CD4-positive, alpha-beta T cell treated with Interleukin-1 beta for 1 hour (primary cell): ENCODE results near the gene CRYGN.

Experiments
- DNase-seq, 2 donors: peaks; one replicate each; pipeline ENCODE4 v3.0.0-alpha.2; 2020 to 2022

Gene CRYGN

DNA sequence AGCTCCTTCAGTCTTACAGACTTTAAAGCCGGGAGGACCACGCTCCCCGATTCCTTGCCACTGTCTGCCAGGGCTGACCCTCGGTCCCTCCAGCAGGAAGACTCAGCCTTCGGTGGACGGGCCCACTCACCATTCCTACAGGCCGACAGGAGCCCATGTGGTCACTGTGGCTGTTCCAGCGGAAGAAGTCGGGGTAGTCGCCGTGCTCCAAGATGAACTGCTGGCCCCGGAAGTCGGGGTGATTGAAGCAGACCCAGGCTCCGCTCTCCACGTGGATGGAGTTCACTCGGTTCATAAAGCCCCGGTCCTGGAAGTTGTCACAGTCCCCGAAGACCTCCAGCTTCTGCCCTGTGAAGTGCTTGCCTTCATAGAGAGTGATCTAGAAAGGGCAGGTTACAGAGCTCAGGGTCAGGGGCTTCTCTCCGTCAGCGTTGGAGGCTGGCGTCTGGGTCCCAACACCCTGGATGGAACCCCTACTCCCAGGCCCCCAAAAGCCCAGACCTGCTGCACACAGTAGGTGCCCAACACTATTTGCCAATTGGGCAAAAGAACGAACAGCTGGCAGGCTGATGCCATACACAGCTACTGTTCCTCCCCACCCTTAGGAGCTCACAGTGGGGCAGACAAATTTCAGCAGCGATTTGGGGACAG is 1.9 kb downstream of the CRYGN start:
- DNase-seq = no peak

DNA sequence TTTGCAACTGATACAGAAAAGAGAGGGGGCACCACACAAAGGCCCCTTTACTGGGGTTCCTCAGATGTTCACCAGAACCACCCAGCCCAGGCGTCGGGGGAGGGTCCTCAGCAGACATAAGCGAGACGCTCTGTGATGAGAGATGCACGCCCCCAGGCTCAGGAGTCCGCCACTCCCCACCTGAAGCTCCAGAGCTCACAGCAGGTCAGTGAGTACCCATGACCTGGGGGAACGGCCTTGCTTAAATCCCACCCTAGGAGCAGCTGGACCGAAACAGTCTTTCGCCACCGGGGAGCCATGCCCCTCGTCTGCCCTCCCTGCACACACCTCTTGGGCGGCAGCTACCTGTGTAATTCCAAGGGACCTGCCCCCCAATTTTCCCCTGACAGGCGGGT is 2.8 kb downstream of the CRYGN start:
- no peak for DNase-seq

DNA sequence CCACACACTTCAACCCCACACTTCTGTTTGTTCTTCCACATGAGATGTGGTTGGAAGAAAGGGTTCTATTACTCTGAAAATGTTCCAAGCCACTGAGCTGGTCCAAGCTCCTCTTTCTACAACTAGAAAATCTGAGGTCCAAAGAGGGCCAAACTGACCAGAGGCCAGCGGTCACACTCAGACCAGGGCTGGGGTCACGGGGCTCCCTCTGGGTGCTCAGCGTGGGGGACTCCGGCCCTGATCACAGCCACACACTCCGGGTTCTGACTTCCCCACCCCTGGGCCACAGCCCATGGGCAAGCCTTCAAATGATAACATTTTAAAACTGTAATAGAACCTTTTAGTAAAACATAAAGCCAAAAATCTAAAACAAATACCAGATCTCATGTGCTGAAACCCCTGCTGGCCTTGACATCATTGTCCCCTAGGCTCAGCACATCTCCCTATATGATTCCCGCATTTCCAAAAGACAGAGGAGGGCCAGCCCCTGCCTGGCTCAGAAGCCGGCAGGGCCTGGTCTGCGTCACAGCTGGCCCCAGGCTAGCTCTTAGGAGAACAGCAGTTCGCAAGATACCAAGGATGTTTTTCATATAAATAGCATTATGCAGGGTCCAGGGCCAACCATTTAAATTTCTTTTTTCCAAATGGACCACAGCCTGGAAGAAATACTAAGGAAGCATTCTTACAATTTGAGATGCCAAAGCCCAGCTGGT is 3.3 kb downstream of the CRYGN start:
- no peak for DNase-seq

DNA sequence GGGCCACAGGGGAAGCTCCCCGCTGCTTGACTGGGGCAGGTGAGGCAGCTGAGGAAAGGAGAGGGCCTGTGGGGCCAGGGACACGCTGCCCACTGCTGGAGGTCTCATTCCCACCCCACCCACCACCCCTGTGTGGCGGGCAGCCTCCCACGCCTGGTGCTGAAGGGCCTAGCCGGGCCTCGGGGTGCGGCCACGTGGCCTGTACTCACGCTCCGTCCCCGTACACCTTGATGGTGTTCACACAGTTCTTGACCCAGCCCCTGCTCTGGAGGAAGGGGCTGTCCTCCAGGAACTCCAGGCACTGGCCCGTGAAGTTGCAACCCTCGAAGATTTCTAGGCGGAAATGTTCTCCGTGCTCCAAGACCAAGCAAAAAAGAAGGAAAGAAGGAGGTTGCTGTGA is 4.0 kb downstream of the CRYGN start:
- DNase-seq = no peak

DNA sequence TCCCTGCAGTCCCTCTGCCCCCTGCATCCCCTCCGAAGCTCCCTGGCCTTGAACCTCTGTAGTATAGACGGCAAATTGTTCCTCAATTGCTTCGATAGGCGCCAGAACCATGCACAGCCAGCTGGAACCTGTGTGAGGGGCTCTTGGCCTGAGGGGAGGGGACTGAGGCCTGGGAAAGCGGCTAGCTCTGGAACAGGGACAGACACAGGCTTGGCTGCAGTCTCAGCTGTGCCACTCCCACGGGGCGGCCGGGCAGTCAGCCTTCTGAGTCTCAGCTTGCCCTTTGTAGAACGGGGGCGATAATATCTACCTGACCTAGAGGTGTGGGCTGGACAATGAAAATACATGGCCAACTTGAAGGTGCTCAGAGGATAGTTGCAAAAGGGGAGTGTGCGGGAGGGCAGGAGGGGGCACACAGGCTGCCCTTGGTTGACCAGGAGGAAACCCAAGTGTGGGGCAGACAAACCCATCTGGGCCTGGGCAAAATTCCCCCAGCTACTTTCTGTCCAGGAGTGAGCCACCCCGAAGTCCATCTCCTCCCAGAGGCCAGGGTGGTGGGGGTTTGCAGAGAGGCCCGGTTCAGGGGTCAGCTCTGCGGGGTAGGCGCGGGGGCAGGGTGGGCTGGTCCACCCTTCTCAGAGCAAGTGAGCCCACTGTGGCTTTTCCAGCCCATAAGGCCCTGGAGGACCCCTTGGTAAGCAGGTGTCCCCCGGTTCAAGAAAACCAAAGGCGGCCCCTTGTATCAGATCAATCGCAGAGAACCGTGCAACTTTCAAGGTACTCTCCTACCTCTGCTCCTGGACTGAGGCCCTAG is 4.6 kb downstream of the CRYGN start:
- DNase-seq = no peak

DNA sequence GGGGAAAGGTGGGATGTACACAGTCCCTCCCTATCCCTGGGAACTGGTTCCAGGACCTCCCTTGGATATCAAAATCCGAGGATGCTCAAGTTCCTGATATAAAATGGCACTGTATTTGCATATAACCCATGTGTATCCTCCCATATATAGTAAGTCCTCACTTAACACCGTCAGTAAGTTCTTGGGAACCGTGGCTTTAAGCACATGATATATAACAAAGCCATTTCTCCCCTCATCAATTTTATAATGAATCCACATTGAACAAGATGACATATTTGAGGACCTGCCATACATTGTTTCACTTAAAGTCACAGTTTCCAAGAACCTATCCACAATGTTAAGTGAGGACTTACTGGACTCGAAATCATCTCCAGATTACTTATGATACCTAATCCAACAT is 5.4 kb downstream of the CRYGN start:
- DNase-seq = no peak

DNA sequence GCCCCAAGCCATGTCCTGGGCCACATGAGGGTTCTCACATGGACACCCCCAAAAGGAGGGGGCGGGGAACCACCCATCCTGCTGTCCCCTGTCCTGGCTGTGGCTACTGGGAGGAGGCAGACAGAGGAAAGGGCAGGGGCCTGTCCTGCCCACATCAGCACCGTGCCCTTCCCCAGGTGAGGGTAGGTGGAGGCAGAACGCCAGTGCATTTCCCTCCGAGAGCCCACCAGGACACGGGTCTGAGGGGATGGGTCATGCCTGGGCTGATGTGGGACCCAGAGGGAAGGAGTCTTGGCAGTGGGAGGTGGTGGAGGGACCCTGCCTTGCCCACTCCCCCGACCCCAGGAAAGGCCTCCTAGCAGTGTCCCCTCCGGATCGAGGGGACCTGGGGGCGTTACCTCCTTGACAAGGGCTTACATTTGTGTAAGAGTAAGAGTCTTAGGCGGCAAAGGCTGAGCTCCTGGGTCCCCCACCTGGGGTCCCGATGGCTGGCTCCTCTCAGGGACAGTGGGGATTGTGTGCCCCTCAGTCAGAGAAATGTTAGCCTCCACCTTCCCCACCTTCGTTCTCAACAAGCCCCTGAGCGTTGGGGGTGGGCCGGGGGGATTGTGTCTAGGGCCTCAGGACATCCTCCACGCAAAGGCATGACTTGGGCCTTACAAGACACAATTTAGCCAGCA is 6.1 kb downstream of the CRYGN start:
- DNase-seq = no peak

DNA sequence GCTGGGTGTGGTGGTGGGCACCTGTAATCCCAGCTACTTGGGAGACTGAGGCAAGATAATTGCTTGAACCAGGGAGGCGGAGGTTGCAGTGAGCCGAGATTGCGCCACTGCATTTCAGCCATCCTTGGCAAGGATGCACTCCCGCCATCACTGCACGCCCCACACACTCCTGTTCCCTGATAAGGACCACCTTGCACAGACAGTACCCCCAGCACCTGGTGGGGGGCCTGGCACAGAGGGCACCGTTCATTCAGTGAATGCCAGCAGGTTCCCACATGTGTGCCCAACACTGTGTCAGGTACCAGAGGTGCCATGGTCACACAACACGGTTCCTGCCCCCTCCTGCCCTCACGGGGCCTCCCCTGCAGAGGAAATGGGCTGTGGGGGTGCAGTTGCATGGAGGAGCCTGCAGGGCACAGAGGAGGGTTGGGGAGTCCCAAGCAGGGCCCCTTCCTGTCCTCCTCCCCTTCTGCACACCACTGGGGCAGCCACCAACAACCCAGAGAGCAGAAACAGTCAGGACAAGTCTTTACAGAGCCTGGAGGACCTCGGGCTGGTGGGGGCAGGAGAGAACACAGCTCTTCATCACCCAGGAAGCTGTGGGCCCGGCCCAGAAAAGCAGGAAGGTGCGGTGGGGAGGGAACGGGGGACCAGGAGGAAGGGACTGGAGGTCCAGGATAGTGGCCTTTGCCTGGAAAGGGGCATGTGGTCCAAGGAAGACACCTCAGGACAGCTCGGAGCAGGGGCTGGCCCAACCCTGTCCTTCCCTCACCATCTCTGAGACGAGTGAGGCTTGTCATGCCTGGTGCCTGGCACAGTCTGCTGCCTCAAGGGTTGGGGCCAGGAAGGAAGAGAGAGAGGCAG is 7.1 kb downstream of the CRYGN start:
- DNase-seq = peak; percentile 61 to 68

DNA sequence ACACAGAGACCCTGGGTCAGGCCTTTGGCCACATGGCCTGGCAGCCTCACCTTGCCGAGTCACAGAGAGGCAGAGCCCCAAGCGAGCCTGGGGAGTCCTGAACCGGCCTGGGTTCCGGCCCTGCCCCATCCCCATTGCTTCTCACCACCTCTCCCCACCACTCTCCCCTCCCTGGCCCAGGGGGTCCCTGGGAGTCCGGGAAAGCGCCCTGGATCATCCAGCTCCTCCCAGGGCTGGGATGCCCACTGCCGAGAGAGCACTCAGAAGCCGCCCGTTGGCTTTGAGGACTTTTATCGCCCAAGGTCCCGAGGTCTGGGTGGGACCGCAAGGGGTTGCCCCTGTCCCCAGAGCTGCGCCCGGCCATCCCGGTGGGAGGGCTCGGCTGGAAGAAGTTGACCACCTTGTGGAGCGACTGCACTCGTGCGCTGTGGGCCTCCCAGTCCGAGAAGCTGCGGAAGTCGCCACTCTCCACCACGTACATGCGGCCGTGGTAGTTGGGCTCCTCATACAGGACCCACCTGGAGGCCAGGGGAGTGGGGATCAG is 8.1 kb downstream of the CRYGN start:
- no peak for DNase-seq

DNA sequence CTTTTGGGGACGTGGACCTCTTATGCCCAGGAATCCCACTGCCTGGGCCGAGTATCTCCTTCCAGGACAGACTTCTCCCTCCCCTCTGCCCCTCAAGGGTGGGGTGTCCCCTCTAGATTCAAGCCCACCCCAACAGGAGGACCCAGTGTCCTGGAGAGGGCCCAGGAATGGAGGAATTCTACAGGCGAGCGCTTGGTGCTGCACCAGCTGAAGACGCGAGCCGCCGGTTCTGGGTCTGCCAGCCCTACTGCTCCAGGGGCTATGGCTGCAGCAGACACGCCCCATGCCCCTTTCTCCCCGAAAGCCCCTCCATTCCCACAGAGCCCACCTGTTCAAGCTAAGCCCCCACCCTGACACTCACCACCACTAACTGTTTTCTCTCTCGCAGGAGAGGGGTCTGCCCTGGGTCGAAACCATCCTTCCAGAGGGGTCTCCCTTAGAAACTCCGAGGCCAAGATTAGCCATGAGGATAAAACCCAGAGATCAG is 8.6 kb downstream of the CRYGN start:
- no peak for DNase-seq

DNA sequence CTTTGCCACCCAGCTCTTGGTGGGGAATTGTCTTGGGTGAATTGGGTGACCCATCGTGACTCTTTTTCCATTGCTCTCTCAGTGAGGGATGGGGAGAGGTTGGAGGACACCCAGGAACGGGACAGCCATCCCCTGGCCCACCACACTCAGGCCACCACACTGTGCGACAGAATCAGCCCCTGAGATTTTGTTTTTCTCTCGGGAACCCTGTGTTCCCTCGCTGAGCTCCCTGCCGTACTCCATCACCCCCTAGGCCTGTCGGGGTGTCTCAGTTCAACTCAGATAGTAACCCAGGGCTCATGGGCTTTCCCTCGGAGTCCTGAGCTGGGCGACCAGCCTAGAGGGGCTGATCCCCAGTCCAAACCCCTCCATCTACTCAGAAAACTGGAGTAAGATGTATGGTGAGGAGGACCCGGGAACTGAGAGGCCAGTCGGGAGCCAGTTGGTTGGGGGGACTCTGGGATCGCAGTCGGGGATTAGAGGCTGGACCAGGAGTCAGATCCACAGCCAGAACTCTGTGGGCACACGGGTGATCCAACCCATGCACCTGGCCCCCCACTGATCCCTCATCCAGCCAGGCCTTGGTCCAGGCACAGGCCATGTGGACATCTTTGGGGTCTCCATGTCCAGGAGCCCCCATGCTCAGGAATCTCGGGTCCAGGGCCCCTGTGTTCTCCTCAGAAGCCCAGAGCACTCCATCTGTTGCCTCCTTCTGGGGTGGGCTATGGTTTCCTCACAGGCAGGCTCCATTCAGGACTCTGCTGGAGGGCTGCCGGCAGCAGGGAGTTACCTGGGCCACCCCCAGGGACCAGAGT is 9.3 kb downstream of the CRYGN start:
- no peak for DNase-seq

DNA sequence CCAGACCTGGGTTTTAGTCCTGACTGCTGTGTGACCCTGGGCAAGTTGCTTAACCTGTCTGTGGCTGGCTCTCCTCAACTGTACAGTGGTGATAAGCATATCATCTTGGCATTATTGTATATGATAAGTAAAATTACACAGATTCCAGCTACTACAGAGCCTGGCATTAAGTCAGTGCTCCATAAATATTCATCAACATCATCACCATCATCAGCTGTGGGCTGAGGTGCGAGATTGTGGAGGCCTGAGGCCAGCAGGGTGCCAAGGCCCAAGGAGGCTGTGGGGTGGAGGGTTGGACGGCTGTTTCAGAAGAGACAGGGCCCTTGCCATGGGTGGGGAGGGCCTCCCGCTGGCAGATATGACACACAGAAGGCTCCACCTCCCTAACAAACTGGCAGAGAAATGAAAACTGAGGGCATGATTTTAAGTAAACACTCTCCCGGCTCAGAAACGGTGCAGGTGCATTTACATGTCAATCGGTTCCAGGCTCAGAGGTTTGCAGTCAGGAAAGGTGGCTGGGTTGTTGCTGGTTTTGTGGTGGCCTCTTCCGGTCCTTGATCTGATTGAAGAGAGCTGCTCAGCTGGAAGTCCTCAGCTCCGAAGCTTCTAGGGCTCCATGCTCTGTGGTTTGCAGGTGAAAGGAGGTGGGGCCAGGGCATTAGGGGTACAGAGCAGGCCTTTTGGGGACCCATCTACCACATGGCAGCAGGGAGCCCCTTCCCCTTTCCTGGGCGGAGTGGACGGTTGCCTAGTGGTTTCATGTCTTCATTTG is 10.2 kb downstream of the CRYGN start:
- DNase-seq = peak; percentile 72 to 75

DNA sequence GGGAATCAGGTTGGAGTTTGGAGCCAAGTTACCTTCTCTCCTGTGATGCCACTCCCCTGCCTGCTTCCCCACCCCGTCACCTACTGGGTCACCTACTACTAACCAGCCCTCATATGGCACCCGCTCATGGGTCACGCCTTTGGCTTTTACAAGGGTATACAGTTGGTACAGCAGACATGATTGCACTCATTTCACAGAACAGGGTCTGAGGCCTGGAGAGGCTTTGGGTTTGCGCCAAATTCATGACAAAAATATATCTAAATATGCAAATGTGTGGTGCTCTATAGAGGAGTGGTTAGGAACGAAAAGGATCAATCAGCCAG is 10.7 kb downstream of the CRYGN start:
- no peak for DNase-seq

DNA sequence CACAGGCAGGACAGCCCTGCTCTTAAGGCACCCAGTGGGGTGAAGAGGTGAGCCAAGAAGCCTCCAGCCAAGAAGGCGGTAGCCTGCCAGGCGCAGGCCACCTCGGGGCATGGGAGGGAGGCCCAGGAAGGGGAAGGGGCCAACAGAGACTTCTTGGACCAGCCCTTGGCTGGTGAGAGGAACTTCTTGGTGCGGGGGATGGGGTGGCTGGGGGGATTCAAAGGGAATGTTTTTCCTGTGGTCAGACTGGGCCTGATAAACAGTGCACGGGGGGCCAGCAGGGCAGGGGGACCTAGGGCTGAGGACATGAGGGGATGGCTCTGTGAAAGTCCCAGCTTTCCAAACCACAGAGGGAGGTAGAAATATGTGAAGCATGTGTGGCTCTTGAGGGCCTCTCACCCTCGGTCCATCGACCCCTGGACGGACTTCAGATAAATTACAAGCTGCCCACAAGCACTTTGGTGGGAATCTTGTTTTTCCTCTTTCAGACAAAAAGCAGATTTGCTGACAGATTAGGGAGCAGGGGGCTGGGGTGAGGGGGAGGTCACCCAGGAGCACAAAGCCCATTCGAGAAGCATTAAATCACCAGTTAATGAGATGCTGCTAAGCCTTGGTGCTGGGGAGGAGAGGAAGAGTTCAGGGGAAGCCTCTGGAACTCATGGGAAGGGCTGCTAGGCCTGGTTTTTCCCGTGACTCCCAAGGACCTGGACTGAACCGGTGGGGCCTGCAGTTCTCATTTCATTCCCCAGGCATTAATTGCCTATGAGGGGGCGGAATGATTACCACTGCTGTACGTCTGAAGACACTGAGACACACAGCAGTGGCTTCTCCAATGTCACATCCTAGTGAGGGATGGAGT is 11.3 kb downstream of the CRYGN start:
- no peak for DNase-seq

DNA sequence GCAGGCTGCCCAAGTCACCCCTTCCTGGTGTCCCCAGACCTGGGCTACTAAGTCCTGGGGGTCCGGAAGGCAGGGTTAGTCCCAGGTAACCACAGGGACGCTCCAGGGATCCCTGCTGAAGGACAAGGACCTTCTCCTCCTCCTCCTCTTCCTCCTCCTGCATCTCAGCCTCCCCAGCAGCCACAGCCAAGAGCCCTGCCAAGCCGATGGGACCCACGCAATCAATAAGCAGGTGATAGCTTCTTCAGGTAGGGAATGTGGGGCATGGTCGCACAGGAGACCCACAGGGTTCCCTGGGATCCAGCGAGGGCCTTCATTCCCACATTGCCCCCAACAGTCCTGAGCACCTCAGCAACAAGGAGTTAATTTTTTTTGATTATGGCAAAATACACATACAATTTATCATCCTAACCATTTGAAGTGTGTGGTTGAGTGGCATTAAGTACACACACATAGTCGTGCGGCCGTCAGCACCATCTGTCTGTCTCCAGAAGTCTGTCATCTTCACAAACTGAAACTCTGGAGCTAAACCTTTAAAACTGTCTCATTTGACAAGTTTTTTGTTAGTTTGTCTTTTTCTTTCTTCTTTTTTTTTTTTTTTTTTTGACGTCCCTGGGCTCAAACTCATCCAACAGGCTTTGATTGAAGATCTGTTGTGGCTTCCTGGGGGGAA is 12.1 kb downstream of the CRYGN start:
- DNase-seq = no peak

DNA sequence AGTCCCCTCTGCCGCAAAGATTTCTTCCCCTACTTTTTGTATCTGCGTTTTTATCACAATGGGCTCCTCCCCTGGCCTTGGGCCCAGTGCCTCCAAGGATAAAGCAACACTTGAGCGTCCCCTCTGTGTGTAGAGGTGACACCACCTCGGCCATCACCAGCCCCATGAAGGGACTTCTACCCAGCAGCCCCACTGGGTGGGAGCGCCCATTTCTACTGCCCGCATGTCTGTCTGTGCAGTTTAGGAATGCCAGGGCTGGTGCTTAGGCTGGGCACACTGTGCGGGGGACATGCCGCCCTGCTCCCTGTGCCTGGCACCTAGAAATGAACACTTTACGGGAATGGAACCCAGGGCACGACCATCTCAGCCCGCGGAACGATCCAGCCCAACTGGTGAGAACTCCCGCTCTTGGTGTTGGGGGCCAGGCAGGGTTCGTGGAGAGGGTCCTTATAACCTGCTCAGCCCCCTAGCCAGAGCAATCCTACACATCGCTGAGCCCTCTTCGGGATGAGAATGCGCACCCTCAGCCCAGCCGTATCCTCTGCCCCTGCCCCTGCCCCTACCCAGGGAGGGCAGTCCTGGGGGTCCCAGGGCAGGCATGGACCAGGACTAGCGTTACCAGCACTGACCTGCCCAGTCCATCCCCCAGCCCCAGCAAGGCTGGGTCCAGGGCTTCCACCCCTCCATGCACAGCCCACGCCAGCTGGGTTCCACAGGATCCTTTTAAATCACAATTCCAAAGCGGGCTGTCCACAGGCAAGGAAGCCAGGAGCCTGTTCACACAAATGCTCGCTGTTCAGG is 12.8 kb downstream of the CRYGN start:
- DNase-seq = no peak

DNA sequence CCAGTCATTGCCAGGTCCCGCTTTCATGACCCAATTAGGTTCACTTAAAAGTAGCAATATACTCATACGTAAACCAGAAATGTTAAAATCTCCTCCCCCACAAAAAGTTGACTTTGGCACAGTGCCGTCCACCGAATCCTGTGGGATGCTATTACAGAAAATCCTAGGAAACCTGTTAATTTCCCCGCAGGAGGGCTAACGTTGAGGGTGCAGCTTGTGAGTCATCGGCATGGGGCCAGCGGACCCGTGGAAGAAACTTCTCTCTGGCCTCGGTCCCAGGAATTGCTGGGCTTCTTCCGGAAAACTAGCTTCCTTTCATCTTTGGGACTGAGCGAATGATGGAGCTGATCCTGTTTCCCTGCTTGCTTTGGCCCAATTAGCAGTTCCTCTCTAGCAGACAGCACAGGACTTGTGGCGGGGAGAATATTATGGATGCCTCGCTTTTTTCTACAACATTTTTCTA is 13.5 kb downstream of the CRYGN start:
- DNase-seq = no peak
